Stimulated activated CD8-positive, alpha-beta memory T cell treated with anti-CD3 and anti-CD28 coated beads, Interleukin-7, amount 100 ng/mL, for 1 hour (primary cell): ENCODE measurements around the gene KSR1.

Experiments used
- DNase-seq, 2 donors: peaks; one replicate each; pipeline ENCODE4 v3.0.0-alpha.2; 2020; ENCODE audit warnings: low read depth in 2 of 2

KSR1 gene

GRCh38 chr17:27535178-27535928 lies 79.1 kb downstream of the KSR1 start:
- no peak for DNase-seq

DNA sequence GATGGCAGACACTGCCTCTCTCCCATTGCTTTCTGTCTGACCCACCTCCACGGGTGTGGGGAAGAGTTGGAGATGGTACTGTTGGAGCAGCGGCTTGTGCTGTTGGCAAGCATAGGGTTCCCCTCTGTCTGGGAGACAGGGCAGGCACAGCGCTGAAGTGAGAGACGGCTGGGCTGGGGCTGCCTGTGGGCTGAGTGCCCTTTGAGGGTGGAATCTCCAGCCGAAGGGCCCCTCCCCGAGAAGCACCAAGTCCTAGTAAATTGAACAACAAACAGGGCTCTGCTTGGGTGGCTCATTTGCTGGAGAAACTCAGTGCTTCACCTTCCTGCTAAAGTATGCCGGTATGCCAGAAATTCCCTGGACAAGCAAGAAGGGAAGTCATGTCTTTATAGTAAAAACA lies 79.7 kb downstream of the KSR1 start:
- DNase-seq, result no peak

DNA sequence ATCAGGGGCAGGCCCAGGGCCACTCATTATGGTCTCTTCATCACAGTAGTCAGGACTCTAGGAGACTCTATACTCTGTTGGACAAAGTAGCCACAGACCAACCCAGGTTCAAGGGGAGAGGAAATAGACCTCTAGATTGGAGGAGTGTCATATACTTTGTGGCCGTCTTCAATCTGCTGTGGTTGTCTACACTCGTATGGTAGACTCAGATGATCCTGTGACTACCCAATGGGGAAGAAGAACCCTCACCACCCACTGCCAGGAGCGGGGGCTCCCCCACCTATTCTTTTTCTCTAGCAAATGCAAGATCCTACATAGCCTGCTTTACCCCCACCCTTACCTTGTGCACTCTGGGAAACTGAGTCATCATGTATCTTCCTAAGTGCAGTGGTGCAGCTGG lies 80.5 kb downstream of the KSR1 start:
- DNase-seq, result no peak

DNA sequence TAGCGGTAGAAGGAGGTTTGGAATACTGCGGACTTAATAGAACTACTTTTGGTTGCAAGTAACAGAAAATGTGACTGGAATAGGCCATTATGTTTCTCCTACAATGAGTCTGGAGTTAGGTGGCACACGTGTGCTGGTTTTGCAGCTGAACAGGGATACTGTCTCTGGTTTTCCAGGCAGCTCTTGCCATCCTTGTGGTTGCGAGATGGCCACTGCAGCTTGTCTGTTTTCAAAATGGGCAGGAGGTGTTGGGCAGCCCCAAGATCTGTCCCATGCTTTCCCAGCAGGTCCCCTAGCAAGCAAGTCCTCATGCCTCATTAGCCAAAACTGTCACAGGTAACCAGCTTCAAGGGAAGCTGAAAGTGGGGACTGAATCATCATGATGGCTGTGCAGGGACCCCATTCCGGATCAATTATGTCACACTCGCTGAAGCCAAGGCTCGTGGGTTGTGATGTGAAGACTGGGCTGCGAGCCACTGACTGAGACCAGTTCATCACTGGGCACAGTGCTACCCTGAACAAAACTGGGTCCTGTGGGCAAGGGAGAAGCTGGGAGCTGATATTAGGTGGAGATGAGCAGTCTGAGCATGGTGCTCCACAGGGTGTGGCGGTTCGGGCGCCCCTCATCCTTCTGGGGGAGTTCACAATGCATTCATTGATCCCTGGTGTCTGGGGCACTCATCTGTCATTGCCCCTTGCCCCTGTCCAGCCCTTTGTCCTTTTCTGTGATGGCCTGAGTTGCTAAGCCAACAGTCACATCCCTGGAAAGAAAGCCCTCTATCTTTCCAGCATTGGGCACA lies 82.1 kb downstream of the KSR1 start:
- no peak for DNase-seq

DNA sequence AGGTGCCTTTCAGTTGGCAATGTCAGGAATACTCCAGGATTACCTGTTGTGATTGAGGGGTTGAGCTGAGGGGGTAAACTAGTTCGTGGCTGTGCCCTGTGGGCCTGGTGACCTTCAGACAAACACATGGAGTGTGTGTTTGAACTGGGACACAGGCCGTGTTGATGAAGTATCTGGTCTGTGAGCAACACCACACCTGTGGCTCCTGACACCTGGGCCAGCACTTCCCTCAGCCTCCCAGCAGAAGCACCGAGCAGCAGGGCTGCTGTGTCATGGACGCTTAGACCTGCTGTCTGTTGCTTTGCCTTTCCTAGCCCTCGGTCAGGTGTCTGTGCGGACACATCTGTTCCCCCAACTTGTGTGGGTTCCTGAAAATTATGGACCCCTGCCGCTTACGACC lies 82.9 kb downstream of the KSR1 start:
- DNase-seq, result no peak

GRCh38 chr17:27539794-27540317 lies 83.6 kb downstream of the KSR1 start:
- no peak for DNase-seq

- no peak for DNase-seq
Measured at GRCh38 chr17:27540318-27541101, 84.3 kb downstream of the KSR1 start.

GRCh38 chr17:27541301-27542023 lies 85.2 kb downstream of the KSR1 start:
- DNase-seq, result no peak

DNA sequence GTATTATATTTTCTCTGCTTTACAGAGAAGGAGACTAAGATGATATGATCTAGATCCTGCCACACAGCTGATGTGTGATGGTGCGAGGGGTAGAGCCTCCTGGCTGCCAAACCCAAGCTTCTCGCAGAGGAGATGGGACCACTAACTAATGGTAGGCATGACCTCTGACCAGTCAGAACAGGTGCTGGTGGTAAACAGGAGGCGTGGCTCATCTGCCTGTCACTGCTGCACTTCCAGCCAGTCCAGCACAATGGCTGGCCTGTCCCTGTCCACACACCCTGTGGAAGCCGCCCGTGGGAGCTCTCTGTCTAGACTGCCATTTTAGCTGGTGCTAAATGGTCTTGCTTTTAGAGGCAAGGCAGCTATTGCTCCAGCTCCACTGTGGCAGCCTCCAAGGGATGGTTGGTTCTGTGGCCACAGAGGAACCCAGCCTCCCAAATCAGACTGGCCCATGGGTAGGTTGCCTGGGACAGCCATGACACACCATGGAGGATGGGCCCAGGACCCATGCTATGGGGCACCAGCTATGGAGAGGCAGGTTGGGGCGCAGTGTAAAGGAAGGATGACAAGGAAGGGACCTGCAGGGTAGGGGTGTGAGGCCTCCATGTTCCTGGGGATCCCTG lies 86.7 kb downstream of the KSR1 start:
- no peak for DNase-seq

DNA sequence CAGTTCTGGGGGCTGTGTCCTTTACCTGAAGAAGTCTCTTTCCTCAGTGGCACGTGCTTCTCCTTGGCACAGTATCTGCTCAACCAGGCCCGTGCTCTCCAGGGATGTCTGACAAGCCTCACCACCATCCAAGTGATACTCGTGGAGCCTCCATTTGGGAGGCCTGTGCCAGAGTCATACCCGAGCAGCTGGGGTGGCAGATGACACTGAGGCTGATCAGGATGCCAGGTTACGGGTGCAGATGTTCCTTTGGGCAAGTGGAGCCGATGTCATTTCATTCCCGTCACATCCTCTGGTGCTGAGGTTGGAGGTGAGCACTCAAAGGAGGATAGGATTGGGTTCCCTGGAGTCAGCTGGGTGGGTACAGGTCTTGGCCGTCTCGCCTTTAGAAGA lies 87.2 kb downstream of the KSR1 start:
- no peak for DNase-seq

- DNase-seq, result no peak
Measured at GRCh38 chr17:27543958-27544349, 87.7 kb downstream of the KSR1 start.

DNA sequence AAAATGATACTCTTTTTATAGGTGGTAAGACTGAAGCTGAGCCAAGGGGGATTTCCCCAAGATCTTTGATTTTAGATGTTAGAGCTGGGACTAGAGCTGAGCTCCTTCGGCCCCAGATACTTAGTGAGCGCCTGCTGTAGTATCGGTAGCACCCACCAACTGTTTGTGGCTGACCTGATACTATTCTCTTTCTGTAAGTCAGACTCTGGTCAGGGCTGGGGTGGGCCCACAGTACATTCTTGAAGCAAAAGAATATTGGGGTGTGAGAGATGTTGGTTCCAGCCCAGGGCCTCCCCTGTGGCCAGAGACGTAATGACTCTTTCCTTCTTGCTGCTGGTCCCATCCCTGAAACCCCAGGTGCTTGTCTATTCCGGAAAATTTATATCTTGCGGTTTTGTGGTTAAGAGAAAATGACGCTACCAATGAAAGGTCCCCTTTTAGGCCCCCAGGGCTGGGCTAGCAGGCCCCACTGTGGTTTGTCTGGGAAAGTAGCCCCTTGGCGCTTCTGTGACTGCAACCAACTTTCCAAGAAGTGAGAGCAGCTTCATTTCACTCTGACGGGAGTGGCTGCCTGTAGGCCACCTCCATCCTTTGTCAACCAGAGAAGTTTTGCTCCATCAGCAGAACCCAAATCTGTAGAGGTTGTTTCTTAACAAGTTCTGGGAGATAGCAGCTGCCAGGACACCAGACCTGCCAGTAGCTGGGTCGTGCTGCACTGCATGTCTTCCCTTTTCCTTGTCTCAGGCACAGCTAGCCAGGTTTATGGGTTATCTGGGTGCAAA lies 88.3 kb downstream of the KSR1 start:
- DNase-seq, result no peak

GRCh38 chr17:27545562-27546229 lies 89.4 kb downstream of the KSR1 start:
- no peak for DNase-seq

DNA sequence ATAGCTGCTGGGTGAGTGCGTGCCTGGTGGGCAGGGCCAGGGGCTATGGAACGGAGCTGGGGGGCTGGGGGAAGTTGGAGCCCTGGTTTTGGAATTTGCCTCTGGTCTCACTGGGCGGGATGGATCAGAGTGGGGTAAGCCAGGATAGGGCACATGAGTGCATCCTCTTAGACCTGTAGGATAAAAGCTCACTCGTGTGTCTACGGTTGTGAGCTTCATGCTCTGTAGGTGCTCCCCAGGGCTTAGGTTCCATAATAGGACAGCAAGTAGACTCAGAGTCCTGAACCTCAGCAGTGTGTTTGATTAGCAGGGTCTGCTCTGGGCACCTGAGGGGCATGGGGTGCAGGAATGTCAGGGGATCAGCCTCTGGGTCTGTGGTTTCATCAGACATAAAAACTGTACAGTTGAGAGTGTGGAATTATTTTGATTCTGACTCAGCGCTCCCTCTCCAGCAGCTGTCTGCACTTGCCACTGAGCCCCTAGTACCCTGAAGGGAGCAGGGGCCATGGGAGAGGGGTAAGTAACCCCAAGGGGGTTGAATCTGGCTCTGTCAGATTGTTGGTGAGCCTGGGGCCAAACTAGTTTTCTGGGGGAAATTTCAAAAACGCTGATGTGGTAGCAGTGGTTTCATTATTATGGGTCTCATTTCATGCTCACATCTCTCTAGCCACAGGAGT lies 90.5 kb downstream of the KSR1 start:
- DNase-seq, result no peak

GRCh38 chr17:27547301-27547683 lies 91.0 kb downstream of the KSR1 start:
- no peak for DNase-seq

- DNase-seq, result no peak
Measured at GRCh38 chr17:27548369-27548768, 92.1 kb downstream of the KSR1 start.

DNA sequence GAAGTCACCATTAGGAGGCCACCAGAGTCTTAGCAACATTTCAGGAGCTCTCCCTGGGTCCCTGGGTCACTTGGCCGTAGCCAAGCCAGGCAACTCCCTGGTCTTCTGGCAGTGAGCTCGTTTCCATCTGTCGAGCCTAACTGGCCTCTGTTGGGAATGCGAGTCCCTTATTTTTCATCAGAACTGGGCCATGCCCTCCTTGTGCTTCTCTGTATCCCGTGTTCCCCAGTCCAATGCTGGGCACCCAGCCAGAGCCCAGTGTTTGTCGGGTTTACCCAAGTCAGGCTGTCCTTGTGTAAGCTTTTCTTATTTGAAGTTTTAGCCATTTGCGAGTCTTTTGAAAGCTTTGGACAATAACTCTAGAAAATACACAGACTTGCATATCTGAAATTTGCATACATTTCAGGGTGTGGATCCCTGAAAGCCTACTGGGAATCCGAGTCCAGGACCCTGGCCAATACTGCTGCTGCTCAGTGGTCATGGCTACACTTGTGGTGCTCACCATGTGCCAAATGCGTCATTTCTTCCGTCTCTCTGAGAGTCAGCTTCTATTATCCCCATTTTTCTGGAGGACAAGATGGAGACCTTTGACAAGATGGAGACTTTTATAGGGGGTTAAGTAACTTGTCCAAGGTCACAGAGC lies 93.1 kb downstream of the KSR1 start:
- DNase-seq, result no peak

- DNase-seq, result no peak
Measured at GRCh38 chr17:27550291-27550930, 94.2 kb downstream of the KSR1 start.
